ENCODE results near the gene GNAT1. TPM values are rescaled to one million over a fixed set of nuclear protein-coding genes. Genes with fewer than 3 reads are reported as not detected.

Gene GNAT1
- total RNA-seq, 1 experiment from 2014 or later, result not detected

DNA sequence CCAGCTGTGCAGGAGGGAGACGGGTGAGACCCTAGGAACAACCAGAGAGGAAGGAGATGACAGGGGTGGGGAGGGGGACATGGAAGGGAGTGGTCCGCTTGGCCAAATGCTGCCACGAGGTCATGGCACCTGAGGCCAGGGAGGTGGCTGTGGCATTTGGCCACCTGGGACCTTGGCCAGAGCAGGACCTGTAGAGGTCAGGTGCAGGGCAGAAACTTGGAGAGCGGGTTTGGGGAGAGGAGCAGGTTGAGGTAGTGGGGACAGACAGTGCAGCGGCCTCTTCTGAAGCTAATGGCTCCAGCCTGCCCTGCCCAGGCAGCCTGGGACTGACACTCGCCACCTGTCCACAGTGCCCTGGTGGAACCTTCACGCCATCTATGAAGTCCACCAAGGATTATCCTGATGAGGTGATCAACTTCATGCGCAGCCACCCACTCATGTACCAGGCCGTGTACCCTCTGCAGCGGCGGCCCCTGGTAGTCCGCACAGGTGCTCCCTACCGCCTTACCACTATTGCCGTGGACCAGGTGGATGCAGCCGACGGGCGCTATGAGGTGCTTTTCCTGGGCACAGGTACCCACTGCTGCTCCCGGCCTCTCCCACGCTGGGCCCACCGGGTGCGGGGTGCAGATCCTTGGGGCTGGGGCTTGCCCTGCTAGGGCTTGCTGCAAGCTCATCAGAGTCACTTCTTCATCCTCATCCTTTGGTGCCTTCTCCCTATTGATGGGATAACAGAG lies 7.0 kb upstream of the GNAT1 start:
- WGBS (ENCODE audit: extremely low coverage, insufficient read length, low lambda C conversion rate), result no CpG with 5 or more reads among the region's 21 CpGs
- no peaks in the 10 kb centered on the region for H3K27me3 Mint-ChIP-seq (ENCODE audit: low read depth)
- H3T11ph ChIP-seq (ENCODE audit: low read length), result no peak overlapping the region

More for the DNA sequence above, 7.0 kb upstream of the GNAT1 start:
- no peaks in the 10 kb centered on the region for H3K4me1 ChIP-seq (ENCODE audit: insufficient read depth, low read length)
- H4K8ac ChIP-seq (replicated peaks; ENCODE audit: insufficient read length, low read depth, low read length), result no peak overlapping the region
- H3K9me3 ChIP-seq (ENCODE audit: control insufficient read depth, low read depth, low read length), result no peaks in the 10 kb centered on the region
- no peaks in the 10 kb centered on the region for H4K20me1 ChIP-seq (ENCODE audit: control insufficient read depth, insufficient read depth, insufficient read length)
- Mint-ChIP-seq H3K36me3 (ENCODE audit: insufficient read depth in 1 of 3, low read depth in 3 of 3) (peaks cover 25 to 39% (median 36%) of the 10 kb centered on the region in 3 experiments), H3K9me3 (no peaks in the 10 kb centered on the region), H3K4me3 (no peak overlapping the region; a peak in 1 of 5 replicates), H3K27ac (peak overlapping the region in 2 of 3 experiments; percentile 56 to 88; a peak in 2 of 7 replicates), H3K4me1 (peaks cover 3 to 4% of the 10 kb centered on the region in 2 experiments; a peak in 3 of 4 replicates)
- no peaks in the 10 kb centered on the region for H3K79me2 ChIP-seq (ENCODE audit: insufficient read depth, low read length)
- no peak overlapping the region for H2BK15ac ChIP-seq (ENCODE audit: low read depth, low read length)
- no peak overlapping the region for H2BK12ac ChIP-seq (ENCODE audit: insufficient read length, low read depth, low read length)
- no peak overlapping the region for H3K14ac ChIP-seq (ENCODE audit: insufficient read depth, low read length)
- H3K9ac ChIP-seq (ENCODE audit: extremely low read depth, insufficient read length, low read length), result no peak overlapping the region
- H3K23me2 ChIP-seq (ENCODE audit: insufficient read length, low read depth, low read length, poor library complexity, severe bottlenecking), result no peaks in the 10 kb centered on the region
- H3K4me2 ChIP-seq (ENCODE audit: insufficient read depth, insufficient read length, low read length), result no peak overlapping the region
- no peak overlapping the region for H3K23ac ChIP-seq (ENCODE audit: insufficient read length, low read depth, low read length)
- no peak overlapping the region for H3K18ac ChIP-seq (ENCODE audit: insufficient read length, low read depth, low read length)
- no peak overlapping the region for H3K27ac ChIP-seq (ENCODE audit: insufficient read length, low read depth, low read length)
- H2BK120ac ChIP-seq (ENCODE audit: low read depth, low read length, poor library complexity, severe bottlenecking), result no peak overlapping the region
- no peaks in the 10 kb centered on the region for H3K79me1 ChIP-seq (ENCODE audit: insufficient read depth, low read depth, low read length, poor library complexity, severe bottlenecking)
- no peak overlapping the region for H2AFZ ChIP-seq (ENCODE audit: low read length)
- TF ChIP-seq, protein P1, sequence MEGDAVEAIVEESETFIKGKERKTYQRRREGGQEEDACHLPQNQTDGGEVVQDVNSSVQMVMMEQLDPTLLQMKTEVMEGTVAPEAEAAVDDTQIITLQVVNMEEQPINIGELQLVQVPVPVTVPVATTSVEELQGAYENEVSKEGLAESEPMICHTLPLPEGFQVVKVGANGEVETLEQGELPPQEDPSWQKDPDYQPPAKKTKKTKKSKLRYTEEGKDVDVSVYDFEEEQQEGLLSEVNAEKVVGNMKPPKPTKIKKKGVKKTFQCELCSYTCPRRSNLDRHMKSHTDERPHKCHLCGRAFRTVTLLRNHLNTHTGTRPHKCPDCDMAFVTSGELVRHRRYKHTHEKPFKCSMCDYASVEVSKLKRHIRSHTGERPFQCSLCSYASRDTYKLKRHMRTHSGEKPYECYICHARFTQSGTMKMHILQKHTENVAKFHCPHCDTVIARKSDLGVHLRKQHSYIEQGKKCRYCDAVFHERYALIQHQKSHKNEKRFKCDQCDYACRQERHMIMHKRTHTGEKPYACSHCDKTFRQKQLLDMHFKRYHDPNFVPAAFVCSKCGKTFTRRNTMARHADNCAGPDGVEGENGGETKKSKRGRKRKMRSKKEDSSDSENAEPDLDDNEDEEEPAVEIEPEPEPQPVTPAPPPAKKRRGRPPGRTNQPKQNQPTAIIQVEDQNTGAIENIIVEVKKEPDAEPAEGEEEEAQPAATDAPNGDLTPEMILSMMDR (conservative IDR thresholded peaks at IDR 0.05), result no peak
- no peak for DNase-seq
- no peak overlapping the region for H4K5ac ChIP-seq (ENCODE audit: insufficient read length, low read depth, low read length)
- H3K4ac ChIP-seq (ENCODE audit: low read depth, low read length), result no peak overlapping the region
- no peak overlapping the region for H2BK20ac ChIP-seq (ENCODE audit: low read depth, low read length, poor library complexity, severe bottlenecking)
- no peak overlapping the region for H4K91ac ChIP-seq (ENCODE audit: insufficient read length, low read depth, low read length)
- no peak overlapping the region for H2AK5ac ChIP-seq (ENCODE audit: insufficient read length, low read length)
- H3K27me3 ChIP-seq (ENCODE audit: insufficient read depth, low read length), result no peaks in the 10 kb centered on the region
- H2BK5ac ChIP-seq (ENCODE audit: insufficient read length, low read length), result no peak overlapping the region
- H3K56ac ChIP-seq (ENCODE audit: insufficient read length, low read depth, low read length), result no peak overlapping the region
